HEK293 (cell line): ENCODE results near the gene PANX1.

Experiments used
- CTCF ChIP-seq: fragments of 450-650 bp; formaldehyde crosslinking; IDR thresholded peaks from 2 replicates; pipeline ENCODE4 v1.5.1; 2016; ENCODE audit warnings: missing biosample characterization, missing genetic modification characterization
- MEIS1 ChIP-seq: sonication (generic); formaldehyde crosslinking; IDR thresholded peaks from 2 replicates; pipeline ENCODE4 v1.8.1; 2022; ENCODE audit warnings: missing genetic modification reagents, mild to moderate bottlenecking, borderline replicate concordance
- ZBTB7A ChIP-seq: fragments of 450-650 bp; formaldehyde crosslinking; IDR thresholded peaks from 2 replicates; pipeline ENCODE4 v1.5.1; 2016; ENCODE audit warnings: low read depth, missing biosample characterization, missing genetic modification characterization
- ZFHX2 ChIP-seq: fragments of 450-650 bp; formaldehyde crosslinking; conservative IDR thresholded peaks from 2 replicates; pipeline ENCODE4 v1.5.1; 2016; ENCODE audit warnings: missing biosample characterization, missing genetic modification characterization
- ZNF132 ChIP-seq: fragments of 450-650 bp; formaldehyde crosslinking; IDR thresholded peaks from 2 replicates; pipeline ENCODE4 v1.5.1; 2017; ENCODE audit warnings: missing biosample characterization, missing genetic modification characterization, borderline replicate concordance
- ZNF169 ChIP-seq: fragments of 450-650 bp; formaldehyde crosslinking; IDR thresholded peaks from 2 replicates; pipeline ENCODE4 v1.5.1; 2016; ENCODE audit warnings: missing biosample characterization, missing genetic modification characterization
- ZNF280C ChIP-seq: fragments of 450-650 bp; formaldehyde crosslinking; IDR thresholded peaks from 2 replicates; pipeline ENCODE4 v1.5.1; 2016; ENCODE audit warnings: missing biosample characterization, missing genetic modification characterization
- ZNF280D ChIP-seq: fragments of 450-650 bp; formaldehyde crosslinking; IDR thresholded peaks from 2 replicates; pipeline ENCODE4 v1.5.1; 2016; ENCODE audit warnings: missing biosample characterization, missing genetic modification characterization
- ZNF530 ChIP-seq: fragments of 450-650 bp; formaldehyde crosslinking; IDR thresholded peaks from 2 replicates; pipeline ENCODE4 v1.5.1; 2016; ENCODE audit warnings: low read depth, missing biosample characterization, missing genetic modification characterization
- ZNF707 ChIP-seq: fragments of 450-650 bp; formaldehyde crosslinking; IDR thresholded peaks from 2 replicates; pipeline ENCODE4 v1.5.1; 2016; ENCODE audit warnings: missing biosample characterization, missing genetic modification characterization
- ZSCAN18 ChIP-seq: fragments of 450-650 bp; formaldehyde crosslinking; IDR thresholded peaks from 2 replicates; pipeline ENCODE4 v1.5.1; 2016; ENCODE audit warnings: missing biosample characterization, missing genetic modification characterization
- TF ChIP-seq, protein P1 (sequence below): fragments of 450-650 bp; formaldehyde crosslinking; IDR thresholded peaks from 2 replicates; pipeline ENCODE4 v1.5.1; 2016; ENCODE audit warnings: missing biosample characterization, missing genetic modification characterization, low read depth
- TF ChIP-seq, protein P2 (sequence below): sonication (generic); formaldehyde crosslinking; IDR thresholded peaks from 2 replicates; pipeline ENCODE4 v1.8.1; 2022; ENCODE audit warnings: mild to moderate bottlenecking, moderate library complexity, missing genetic modification reagents

DNA sequence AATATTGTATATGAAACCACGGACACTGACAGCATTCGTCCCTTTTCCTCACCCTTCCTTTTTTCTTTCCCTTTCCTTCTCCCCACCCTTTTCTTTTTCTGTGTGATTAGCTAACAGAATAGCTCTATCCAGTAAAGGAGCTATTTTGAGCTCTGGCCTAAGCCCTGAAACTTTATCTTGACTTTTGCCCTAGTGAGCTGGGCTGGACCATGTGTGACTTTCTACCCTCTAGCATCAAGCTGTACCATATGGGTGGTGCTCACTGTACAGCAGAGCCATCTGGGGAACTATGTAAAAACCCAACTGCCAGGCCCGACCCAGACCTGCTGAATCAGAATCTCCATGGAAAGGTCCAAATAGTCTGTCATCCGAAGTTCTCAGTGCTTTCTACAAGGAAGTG lies 21.9 kb upstream of the PANX1 start:
- TF ChIP-seq ZFHX2 (tag by site-specific recombination), result no peak
- no peak for TF ChIP-seq ZNF530 (tag by site-specific recombination)
- TF ChIP-seq ZNF132, result no peak
- TF ChIP-seq, protein P1, sequence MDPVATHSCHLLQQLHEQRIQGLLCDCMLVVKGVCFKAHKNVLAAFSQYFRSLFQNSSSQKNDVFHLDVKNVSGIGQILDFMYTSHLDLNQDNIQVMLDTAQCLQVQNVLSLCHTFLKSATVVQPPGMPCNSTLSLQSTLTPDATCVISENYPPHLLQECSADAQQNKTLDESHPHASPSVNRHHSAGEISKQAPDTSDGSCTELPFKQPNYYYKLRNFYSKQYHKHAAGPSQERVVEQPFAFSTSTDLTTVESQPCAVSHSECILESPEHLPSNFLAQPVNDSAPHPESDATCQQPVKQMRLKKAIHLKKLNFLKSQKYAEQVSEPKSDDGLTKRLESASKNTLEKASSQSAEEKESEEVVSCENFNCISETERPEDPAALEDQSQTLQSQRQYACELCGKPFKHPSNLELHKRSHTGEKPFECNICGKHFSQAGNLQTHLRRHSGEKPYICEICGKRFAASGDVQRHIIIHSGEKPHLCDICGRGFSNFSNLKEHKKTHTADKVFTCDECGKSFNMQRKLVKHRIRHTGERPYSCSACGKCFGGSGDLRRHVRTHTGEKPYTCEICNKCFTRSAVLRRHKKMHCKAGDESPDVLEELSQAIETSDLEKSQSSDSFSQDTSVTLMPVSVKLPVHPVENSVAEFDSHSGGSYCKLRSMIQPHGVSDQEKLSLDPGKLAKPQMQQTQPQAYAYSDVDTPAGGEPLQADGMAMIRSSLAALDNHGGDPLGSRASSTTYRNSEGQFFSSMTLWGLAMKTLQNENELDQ, result no peak
- TF ChIP-seq CTCF (tag by site-specific recombination), result no peak
- TF ChIP-seq ZNF707 (tag by site-specific recombination), result no peak
- TF ChIP-seq ZNF169, result no peak
- TF ChIP-seq, protein P2, sequence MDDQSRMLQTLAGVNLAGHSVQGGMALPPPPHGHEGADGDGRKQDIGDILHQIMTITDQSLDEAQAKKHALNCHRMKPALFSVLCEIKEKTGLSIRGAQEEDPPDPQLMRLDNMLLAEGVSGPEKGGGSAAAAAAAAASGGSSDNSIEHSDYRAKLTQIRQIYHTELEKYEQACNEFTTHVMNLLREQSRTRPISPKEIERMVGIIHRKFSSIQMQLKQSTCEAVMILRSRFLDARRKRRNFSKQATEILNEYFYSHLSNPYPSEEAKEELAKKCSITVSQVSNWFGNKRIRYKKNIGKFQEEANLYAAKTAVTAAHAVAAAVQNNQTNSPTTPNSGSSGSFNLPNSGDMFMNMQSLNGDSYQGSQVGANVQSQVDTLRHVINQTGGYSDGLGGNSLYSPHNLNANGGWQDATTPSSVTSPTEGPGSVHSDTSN, result no peak
- TF ChIP-seq ZNF280C, result no peak
- TF ChIP-seq ZNF280D (tag by site-specific recombination), result no peak
- TF ChIP-seq ZSCAN18, result no peak
- TF ChIP-seq MEIS1 (CRISPR knock-in tag), result no peak
- no peak for TF ChIP-seq ZBTB7A
